Omental fat pad (tissue), 4 donors: ENCODE measurements around the gene PDE3A. TPM values are rescaled to one million over a fixed set of nuclear protein-coding genes. Genes with fewer than 3 reads are reported as not detected.

Source experiments
- ATAC-seq: fragments of 150-250 bp; one replicate; pipeline ENCODE4 v1.9.1; 2016; ENCODE audit warnings: mild to moderate bottlenecking, moderate library complexity; ENCODE audit not compliant: low FRiP score
- DNase-seq: peaks from one replicate; pipeline ENCODE4 v3.0.0-alpha.2; 2019; ENCODE audit warnings: low spot score
- total RNA-seq, 4 donors: library from RNA; depleted of rRNA; stranded (reverse); fragments of >200 nt; gene quantifications; one replicate each; pipeline ENCODE4 v1.1.0, GENCODE V29; 2016
- TF ChIP-seq, protein P1 (sequence below), 3 donors: fragments of 450-650 bp; IDR thresholded peaks; one replicate each; pipeline ENCODE4 v1.5.1; 2016 to 2017; ENCODE audit warnings: antibody characterized with exemption in 3 of 3, mild to moderate bottlenecking in 3 of 3, moderate library complexity in 2 of 3

Gene PDE3A
- total RNA-seq, 4 donors from 2014 or later: 10.9 to 18.6 (median 13.7) TPM

DNA sequence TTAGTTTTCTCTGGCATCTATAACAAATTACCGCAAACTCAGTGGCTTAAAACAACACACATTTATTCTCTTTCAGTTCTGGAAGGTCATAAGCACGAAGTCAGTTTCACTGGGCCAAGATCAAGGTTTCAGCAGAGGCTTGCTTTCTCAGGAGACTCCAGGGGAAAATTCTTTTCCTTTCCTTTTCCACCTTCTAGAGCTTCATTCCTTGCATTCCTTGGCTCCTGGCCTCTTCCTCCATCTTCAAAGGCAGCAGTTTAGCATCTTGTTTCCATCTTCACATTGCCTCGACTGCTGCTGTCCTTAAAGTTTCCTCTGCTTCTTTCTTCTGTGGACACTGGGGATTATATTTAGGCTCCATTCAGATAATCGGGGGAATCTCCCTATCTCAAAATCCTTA, 106.1 kb downstream of the PDE3A start:
- TF ChIP-seq, protein P1, sequence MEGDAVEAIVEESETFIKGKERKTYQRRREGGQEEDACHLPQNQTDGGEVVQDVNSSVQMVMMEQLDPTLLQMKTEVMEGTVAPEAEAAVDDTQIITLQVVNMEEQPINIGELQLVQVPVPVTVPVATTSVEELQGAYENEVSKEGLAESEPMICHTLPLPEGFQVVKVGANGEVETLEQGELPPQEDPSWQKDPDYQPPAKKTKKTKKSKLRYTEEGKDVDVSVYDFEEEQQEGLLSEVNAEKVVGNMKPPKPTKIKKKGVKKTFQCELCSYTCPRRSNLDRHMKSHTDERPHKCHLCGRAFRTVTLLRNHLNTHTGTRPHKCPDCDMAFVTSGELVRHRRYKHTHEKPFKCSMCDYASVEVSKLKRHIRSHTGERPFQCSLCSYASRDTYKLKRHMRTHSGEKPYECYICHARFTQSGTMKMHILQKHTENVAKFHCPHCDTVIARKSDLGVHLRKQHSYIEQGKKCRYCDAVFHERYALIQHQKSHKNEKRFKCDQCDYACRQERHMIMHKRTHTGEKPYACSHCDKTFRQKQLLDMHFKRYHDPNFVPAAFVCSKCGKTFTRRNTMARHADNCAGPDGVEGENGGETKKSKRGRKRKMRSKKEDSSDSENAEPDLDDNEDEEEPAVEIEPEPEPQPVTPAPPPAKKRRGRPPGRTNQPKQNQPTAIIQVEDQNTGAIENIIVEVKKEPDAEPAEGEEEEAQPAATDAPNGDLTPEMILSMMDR (IDR thresholded peaks at IDR 0.05): no peak
- DNase-seq (no peak), ATAC-seq (no peak)

GRCh38 chr12:20475542-20475941, 107.2 kb downstream of the PDE3A start:
- TF ChIP-seq, protein P1 (IDR thresholded peaks at IDR 0.05): no peak
- ATAC-seq (no peak), DNase-seq (no peak)

DNA sequence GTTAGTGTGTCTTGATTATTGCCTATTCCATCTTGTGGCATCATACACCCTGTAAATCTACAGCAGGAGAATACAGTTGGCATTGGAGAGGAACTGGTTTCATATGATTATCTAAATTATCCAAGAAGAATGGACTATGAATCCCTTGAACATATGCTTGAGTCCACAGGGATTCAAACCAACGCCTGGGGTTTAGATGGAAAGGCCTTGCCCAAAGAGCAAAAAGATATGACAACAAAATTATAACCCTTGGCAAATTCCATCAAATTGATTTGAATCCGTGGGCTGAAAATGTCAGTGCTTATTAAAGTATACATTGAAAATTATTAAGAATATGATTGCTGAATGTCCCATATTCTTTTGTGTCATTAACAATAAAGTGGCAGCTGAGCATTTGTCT, 108.2 kb downstream of the PDE3A start:
- DNase-seq (no peak), ATAC-seq (no peak)
- TF ChIP-seq, protein P1 (IDR thresholded peaks at IDR 0.05): no peak

DNA sequence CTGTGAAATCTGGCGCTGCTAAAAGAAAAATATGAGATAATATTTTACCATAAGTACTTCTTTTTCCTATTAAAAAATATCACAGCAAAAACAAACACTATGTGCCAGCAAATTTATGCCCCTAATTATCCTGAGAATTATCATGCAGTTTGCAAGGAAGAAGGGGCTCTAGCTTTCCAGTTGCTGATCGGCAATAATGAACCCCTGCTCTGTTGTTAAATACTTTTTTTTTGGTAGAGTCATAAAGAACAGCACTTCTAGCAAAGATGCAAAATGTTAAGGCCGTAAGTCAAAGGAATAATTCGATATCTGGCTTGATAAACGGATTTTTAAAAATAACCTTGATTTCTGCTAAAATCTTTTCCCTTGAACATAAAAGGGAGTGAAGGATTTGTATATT, 108.9 kb downstream of the PDE3A start:
- ATAC-seq (no peak), DNase-seq (no peak)
- TF ChIP-seq, protein P1 (IDR thresholded peaks at IDR 0.05): no peak

DNA sequence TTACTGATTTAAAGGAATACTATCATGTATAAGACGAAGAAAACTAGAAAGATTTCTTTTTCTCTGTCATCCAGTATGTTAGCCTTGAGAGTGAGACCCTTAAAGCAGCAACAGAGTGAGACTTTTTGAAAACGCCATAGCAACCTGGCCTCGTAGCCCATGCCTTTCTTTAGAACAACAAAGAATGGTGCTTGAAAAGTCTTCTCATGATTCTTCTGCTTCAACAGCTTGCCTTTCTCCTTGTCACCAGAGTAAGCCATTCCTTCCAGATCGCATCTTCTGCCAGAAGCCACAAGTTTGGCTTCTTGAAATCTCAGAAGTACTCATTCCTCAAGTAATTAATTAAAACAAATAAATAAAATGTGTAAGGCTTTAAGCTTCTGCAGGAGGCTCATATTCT, 109.3 kb downstream of the PDE3A start:
- ATAC-seq (no peak), DNase-seq (no peak)
- TF ChIP-seq, protein P1 (IDR thresholded peaks at IDR 0.05): no peak

- ATAC-seq (no peak), DNase-seq (no peak)
- TF ChIP-seq, protein P1 (IDR thresholded peaks at IDR 0.05): no peak
Observed at GRCh38 chr12:20482491-20483054, 114.2 kb downstream of the PDE3A start.

- TF ChIP-seq, protein P1 (IDR thresholded peaks at IDR 0.05): no peak
- ATAC-seq: no peak
- no peak for DNase-seq
Observed at GRCh38 chr12:20483776-20484175, 115.4 kb downstream of the PDE3A start.
